Ishikawa (cell line): ENCODE measurements around the gene TNIK.

ENCODE experiments used
- CREB1 ChIP-seq: IDR thresholded peaks from 2 replicates; pipeline ENCODE4 v1.6.1; 2012; ENCODE audit warnings: low read depth
- MAX ChIP-seq: IDR thresholded peaks from 2 replicates; pipeline ENCODE4 v1.6.1; 2012

- TF ChIP-seq MAX (no peak), CREB1 (no peak)
Observed at GRCh38 chr3:171506743-171507319, 46.6 kb upstream of the TNIK start.
